HG03025 (cell line): Measurements from ENCODE around the gene VTCN1.
"Not testable (repeated sequence)": the region's sequence is repeated elsewhere in the genome, so short reads cannot be mapped to it uniquely, and the experiment has no call there.

Experiments
- ATAC-seq: cut with Tn5 transposase; IDR thresholded peaks from one replicate; pipeline ENCODE4 v1.9.1; 2021; ENCODE audit warnings: mild to moderate bottlenecking, moderate library complexity; ENCODE audit not compliant: unreplicated experiment, low FRiP score

VTCN1 gene

DNA sequence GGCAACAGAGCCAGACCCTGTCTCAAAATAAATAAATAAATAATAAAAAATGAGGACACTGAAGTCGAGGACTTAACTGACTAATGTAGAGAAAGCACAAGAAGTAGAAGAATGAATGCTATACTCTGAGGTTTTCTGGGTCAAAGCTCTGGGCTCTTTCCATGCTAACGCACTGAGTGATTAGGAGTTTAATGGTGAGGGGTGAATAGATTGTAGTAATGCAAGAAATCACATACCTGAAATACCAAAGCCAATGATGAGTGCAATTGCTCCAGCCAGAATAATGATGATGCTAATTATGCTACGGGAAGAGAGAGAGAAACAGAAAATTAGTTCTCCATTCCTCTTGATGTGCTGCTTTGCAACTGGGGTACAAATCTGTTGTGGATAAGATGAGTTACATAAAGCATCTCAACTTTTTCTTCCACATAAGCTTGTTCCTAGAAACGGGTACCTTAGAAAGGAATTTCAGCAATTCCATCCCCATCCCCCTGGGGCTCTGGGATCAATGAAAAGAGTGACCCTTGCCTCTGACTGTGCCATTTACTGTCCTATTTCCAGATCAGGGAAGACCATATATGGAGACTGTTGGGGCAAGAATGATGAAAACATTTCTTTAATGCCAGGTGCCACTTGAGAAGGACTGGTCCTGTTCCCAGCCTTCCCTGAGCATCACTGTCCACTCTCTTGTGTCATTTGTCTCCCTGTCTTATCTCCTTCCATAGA, 40.7 kb downstream of the VTCN1 start:
- no peak for ATAC-seq

- ATAC-seq, result no peak
Observed at GRCh38 chr1:117167402-117167801, 43.3 kb downstream of the VTCN1 start.

DNA sequence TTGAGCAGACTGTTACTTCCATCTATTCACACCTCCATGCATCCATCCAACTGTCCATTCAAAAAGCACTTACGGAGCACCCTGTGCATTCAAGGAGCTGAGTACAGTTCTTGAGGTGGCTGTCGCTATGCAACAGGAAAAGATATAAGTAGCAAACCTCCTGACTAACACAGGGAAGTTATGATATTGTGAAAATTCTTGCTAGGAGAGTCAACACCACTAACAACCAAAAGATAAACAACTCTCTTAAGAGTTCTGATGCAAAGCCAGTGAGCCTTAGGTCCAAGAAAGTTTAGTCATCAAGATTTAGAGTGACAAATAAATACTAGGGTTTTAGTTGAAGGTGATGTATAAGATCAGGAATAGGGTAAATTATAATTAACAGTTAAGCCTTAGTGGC, 44.7 kb downstream of the VTCN1 start:
- no peak for ATAC-seq

DNA sequence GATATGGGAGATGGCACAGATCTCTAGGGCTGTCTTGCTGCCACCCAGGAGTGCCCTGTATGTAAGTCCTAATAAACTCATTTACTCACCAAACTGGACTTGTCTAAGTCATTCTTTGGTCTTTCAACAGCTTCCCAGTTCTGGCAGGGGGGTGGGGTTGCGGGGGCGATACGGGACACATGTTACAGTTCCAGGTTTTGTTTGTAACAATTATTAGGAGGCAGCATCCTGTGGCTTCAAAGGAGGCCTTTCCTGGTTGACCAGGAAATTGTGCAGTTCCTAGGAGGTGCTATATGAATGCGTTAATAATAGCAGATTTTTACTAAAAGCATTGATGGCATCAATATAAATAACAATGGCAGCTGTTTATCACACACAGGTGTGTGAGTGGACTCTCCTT, 46.5 kb downstream of the VTCN1 start:
- ATAC-seq, result no peak

DNA sequence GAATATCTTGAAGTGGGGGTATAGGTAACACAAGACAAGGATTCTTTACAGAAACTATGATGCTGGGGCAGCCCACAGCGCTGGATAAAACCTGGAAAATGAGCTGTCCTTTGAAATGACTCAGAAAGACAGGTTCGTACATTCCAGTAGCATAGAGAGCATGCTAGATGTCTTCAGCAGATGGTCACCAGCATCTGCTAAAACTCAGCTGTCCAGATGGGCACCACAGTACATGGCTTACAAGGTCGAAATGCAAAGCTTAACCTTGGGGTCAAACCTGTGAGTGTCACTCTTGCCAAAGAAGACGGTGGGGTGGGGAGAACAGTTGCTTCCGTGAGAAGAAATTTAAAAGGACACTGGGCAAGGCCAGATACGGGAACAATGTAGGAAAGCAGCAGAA, 47.9 kb downstream of the VTCN1 start:
- ATAC-seq, result no peak

GRCh38 chr1:117161887-117162286, 48.8 kb downstream of the VTCN1 start:
- no peak for ATAC-seq

GRCh38 chr1:117151305-117151704, 59.4 kb downstream of the VTCN1 start:
- ATAC-seq, result not testable (repeated sequence)

DNA sequence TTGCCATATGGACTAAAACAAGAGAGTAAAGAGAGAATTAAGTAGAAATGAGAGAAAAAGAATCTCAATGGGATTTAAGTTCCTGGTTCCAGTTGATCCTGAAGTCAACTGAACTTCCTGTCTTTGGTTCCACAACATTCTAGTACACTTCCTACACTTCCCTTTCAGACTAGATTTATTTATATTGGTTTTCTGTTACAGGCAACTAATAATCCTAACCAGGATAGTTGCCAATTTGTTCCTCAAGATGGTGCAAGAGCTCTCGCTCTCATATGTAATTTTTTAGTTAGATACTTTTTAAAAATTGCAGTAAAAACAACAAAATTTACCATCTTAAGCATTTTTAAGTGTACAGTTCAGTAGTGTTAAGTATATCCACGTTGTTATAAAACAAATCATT, 60.4 kb downstream of the VTCN1 start:
- no peak for ATAC-seq

- ATAC-seq, result no peak
Observed at GRCh38 chr1:117147856-117148588, 62.7 kb downstream of the VTCN1 start.

- no peak for ATAC-seq
Observed at GRCh38 chr1:117147341-117147831, 63.3 kb downstream of the VTCN1 start.

DNA sequence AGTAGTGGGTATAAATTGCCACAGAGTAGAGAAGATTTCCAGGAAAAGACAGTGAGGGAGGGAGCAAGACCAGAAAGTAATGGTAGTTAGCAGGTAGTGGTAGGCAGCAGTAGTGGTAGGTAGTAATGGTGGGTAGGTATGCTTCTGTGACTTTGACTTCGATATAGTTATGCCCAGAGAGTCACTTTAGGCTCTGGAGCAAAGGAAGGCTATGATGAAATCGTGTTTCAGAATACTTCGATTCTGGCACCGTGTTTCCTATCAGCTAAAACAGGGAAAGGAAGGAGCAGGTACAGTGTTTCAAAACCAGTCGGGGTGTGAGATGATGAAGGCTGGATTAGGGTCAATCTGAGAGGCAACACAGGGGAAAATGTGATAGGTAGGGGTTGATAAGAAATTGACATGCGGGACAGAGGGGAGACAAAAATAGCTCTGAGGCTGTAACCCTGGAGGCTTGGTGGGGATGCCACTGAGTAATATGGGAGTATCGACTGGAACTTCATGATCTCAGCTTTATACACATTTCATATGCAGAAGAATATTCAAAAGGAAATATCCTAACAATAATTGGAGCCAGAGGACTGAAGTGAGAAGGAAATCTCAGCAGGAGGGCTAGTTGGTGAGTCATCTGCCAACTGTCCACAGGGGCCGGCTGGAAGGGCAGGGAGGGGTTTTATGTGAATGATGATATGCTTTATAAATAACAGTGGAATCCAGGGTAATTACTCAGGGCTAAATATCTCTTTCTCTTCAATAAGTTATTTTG, 64.0 kb downstream of the VTCN1 start:
- no peak for ATAC-seq

GRCh38 chr1:117146072-117146471, 64.7 kb downstream of the VTCN1 start:
- no peak for ATAC-seq

GRCh38 chr1:117143871-117144270, 66.9 kb downstream of the VTCN1 start:
- no peak for ATAC-seq

DNA sequence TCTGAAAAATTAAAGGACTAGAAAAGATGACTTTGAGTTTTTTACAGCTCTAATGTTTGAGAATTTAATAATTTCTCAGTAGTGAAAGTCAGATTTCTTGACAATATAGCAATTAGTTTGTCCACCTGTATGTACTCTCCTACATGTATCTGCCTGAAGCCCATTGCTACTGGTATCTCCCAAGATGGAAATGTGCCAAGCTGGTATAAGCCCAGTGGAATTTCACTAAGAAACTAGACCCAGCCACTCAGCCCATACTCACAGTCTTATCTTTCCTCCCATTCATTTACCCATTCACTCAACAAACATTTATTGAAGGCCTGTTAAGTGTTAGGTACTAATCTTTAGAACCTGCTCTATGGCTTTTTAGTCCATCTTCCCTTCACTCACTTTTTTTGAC, 67.6 kb downstream of the VTCN1 start:
- no peak for ATAC-seq

DNA sequence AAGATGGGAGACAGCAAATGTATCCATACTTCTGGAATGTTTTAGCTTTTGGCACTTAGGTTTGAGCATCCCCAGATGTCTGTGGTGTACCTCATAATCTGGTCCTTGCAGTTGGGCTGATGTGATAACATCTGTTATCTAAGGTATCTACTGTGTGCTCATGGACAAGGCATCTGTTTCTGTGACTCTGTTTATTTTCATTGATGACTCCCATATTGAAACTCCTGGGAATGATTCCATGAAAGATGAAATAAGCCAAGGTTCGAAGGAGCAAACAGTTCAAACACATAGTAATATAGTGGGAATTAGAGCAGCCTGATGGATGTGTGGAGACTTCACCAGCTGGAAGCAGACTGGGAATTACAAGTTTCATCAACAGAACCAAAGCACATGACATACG, 68.5 kb downstream of the VTCN1 start:
- ATAC-seq, result no peak

DNA sequence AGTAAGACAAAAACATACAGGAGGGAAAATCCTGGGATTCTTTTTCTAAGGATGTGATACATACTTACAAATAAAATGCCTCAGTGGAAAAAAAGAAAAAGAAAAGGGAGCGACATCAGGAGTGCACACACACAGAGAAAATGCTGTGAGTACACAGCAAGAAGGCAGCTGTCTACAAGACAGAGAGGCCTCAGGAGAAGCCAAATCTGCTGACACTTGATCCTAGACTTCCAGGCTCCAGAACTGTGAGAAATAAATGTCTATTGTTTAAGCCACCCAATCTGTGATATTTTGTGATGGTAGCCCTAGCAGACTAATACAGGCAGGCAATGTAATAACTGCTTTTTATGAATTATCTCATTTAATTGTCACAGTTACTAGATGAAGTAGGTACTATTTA, 72.2 kb downstream of the VTCN1 start:
- ATAC-seq, result no peak

- ATAC-seq, result no peak
Observed at GRCh38 chr1:117138106-117138505, 72.6 kb downstream of the VTCN1 start.

GRCh38 chr1:117137281-117137855, 73.4 kb downstream of the VTCN1 start:
- no peak for ATAC-seq

GRCh38 chr1:117136749-117137148, 74.0 kb downstream of the VTCN1 start:
- ATAC-seq, result no peak

DNA sequence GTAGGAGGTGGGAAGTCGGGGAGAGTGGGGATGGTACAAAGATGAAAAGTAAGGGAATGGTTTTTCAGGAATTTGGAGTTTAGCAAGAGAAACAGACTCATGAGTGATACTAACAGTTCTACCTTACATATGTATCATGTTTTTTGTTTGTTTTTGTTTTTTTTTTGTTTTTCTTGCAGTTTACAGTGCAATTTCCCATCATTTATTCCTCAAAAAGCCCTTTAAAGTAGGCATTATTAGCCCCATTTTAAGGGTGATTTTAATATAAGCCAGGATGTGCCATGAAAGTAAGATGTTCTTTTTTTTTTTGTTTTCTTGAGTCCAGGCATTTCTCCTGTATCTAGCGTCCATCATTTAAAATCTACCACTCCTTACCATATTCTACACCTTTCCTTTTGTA, 75.4 kb downstream of the VTCN1 start:
- no peak for ATAC-seq

DNA sequence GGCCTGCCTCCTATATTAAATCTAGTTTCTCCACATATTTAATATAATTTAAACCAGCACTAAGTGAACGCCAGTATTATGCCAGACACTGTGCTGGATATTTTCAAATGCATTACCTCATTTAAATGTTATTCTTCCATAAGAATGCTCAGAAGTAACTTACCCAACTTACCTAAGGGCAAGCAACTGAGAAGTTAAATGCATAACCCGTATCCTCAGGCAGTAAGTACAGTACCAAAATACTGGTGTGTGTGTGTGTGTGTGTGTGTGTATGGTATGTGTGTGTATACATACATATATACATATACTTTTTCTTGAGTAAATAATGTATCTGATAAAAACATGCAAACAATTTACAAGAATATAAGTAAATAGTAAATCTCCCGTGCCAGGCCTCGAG, 80.2 kb downstream of the VTCN1 start:
- ATAC-seq, result no peak
